Naive thymus-derived CD4-positive, alpha-beta T cell (primary cell): ENCODE data around the gene CLCNKB. TPM values are rescaled to one million over a fixed set of nuclear protein-coding genes. Genes with fewer than 3 reads are reported as not detected.

Experiments used
- ATAC-seq: fragments of 150-1000 bp; cut with Tn5 transposase; 2 replicates; pipeline ENCODE4 v1.10.0; 2021; ENCODE audit warnings: mild to moderate bottlenecking, moderate library complexity
- CTCF ChIA-PET: fragments of 350-600 bp; sonication (Branson Sonifier 250); formaldehyde crosslinking; loops from one replicate; lab custom pipeline; 2021; ENCODE audit warnings: antibody characterized with exemption; lab: Charles Lee
- POLR2A ChIA-PET: fragments of 350-600 bp; sonication (Branson Sonifier 250); formaldehyde crosslinking; loops from one replicate; lab custom pipeline; 2021; ENCODE audit warnings: antibody characterized with exemption, inconsistent platforms; lab: Charles Lee
- DNase-seq, 9 donors: peaks; one replicate each; pipeline versions ENCODE4 v3.0.0 to v3.0.0-alpha.2; 2020 to 2022; ENCODE audit warnings: mixed read lengths in 1 of 9
- H3K27ac ChIP-seq: one replicate; pipeline ENCODE4 v1.7.0; 2013; ENCODE audit warnings: mild to moderate bottlenecking, low read depth, low read length, moderate library complexity
- H3K27me3 ChIP-seq, 2 donors: one replicate each; pipeline ENCODE4 v1.7.0; 2013; ENCODE audit warnings: low read length in 2 of 2, mild to moderate bottlenecking in 2 of 2, moderate library complexity in 2 of 2; ENCODE audit not compliant: control insufficient read depth in 2 of 2, insufficient read depth in 2 of 2
- H3K36me3 ChIP-seq, 3 experiments: 1 replicate in 2 of 3; 2 replicates in 1 of 3; pipeline ENCODE4 v1.7.0; 2013; ENCODE audit warnings: low read length in 3 of 3, mild to moderate bottlenecking in 3 of 3, moderate library complexity in 1 of 3; ENCODE audit not compliant: insufficient read depth in 3 of 3, control insufficient read depth in 2 of 3
- H3K4me1 ChIP-seq, 2 donors: one replicate each; pipeline ENCODE4 v1.7.0; 2013; ENCODE audit warnings: low read length in 2 of 2, mild to moderate bottlenecking in 2 of 2, moderate library complexity in 1 of 2; ENCODE audit not compliant: control insufficient read depth in 2 of 2, insufficient read depth in 2 of 2
- H3K4me3 ChIP-seq: 2 replicates; pipeline ENCODE4 v1.7.0; 2013; ENCODE audit warnings: mild to moderate bottlenecking, low read length
- H3K9me3 ChIP-seq, 3 experiments: 1 replicate in 2 of 3; 2 replicates in 1 of 3; pipeline ENCODE4 v1.7.0; 2013; ENCODE audit warnings: low read length in 3 of 3; ENCODE audit not compliant: control insufficient read depth in 2 of 3
- H3K27ac Mint-ChIP-seq, 9 donors: one replicate each; pipeline ENCODE4 v1.8.0; 2020 to 2022; ENCODE audit warnings: mixed read lengths in 9 of 9, mild to moderate bottlenecking in 8 of 9, moderate library complexity in 5 of 9, inconsistent platforms in 2 of 9
- H3K27me3 Mint-ChIP-seq, 5 donors: one replicate each; pipeline ENCODE4 v1.8.0; 2021 to 2022; ENCODE audit warnings: mixed read lengths in 5 of 5, mild to moderate bottlenecking in 1 of 5
- H3K36me3 Mint-ChIP-seq, 5 donors: one replicate each; pipeline ENCODE4 v1.8.0; 2020 to 2022; ENCODE audit warnings: mixed read lengths in 5 of 5, mild to moderate bottlenecking in 3 of 5, inconsistent platforms in 1 of 5
- H3K4me1 Mint-ChIP-seq, 7 donors: one replicate each; pipeline ENCODE4 v1.8.0; 2020 to 2022; ENCODE audit warnings: mixed read lengths in 7 of 7, mild to moderate bottlenecking in 3 of 7, inconsistent platforms in 1 of 7
- H3K4me3 Mint-ChIP-seq, 10 donors: one replicate each; pipeline ENCODE4 v1.8.0; 2020 to 2022; ENCODE audit warnings: mild to moderate bottlenecking in 10 of 10, mixed read lengths in 10 of 10, moderate library complexity in 6 of 10, inconsistent platforms in 2 of 10
- H3K9me3 Mint-ChIP-seq, 11 donors: one replicate each; pipeline ENCODE4 v1.8.0; 2020 to 2022; ENCODE audit warnings: mixed read lengths in 11 of 11, mild to moderate bottlenecking in 4 of 11, inconsistent platforms in 1 of 11, moderate library complexity in 1 of 11
- intact Hi-C, 2 donors: fragments of 100-400 bp; cut with micrococcal nuclease; formaldehyde crosslinking; loops; one replicate each; pipeline ENCODE4 v1.15.1; 2023
- polyA plus RNA-seq, 2 donors: library from polyadenylated mRNA; unstranded; fragments of 300-500 nt; fragmentation: Illumina TruSeq; gene quantifications; one replicate each; pipeline ENCODE4 v1.2.3, GENCODE V29; 2021
- total RNA-seq, 6 experiments: library from RNA in 5 of 6; stranded (reverse) in 5 of 6; gene quantifications; 1 replicate in 5 of 6; 2 replicates in 1 of 6; pipeline ENCODE4 v1.2.3 and lab custom pipeline; 2021 to 2026

The CLCNKB gene
- total and polyA plus RNA-seq, 7 experiments from 2014 or later, result not detected

- H3K27me3 ChIP-seq, result no peaks in the 10 kb centered on the region
- ATAC-seq (no peak), DNase-seq (no peak)
- ChIA-PET CTCF (no interaction called here), POLR2A (no interaction called here)
- H3K36me3 ChIP-seq, result no peaks in the 10 kb centered on the region
- Mint-ChIP-seq H3K27ac (peak overlapping the region in 1 of 9 donors; percentile 33), H3K27me3 (peaks cover 0 to 11% (median 6%) of the 10 kb centered on the region in 5 donors), H3K4me1 (peaks cover 0 to 8% (median 0%) of the 10 kb centered on the region in 7 donors), H3K36me3 (no peaks in the 10 kb centered on the region), H3K9me3 (no peaks in the 10 kb centered on the region), H3K4me3 (no peak overlapping the region)
- no peaks in the 10 kb centered on the region for H3K9me3 ChIP-seq
- H3K27ac ChIP-seq, result no peak overlapping the region
- intact Hi-C loops, result no loop called here
- no peaks in the 10 kb centered on the region for H3K4me1 ChIP-seq
- no peak overlapping the region for H3K4me3 ChIP-seq
Observed at GRCh38 chr1:16094453-16095158, 51.0 kb downstream of the CLCNKB start.

- Histone ChIP-seq H3K4me3 (no peak overlapping the region), H3K36me3 (no peaks in the 10 kb centered on the region), H3K9me3 (no peaks in the 10 kb centered on the region), H3K27me3 (no peaks in the 10 kb centered on the region), H3K4me1 (no peaks in the 10 kb centered on the region), H3K27ac (no peak overlapping the region)
- ATAC-seq (no peak), DNase-seq (no peak)
- H3K9me3 Mint-ChIP-seq, result peaks cover 0 to 2% (median 0%) of the 10 kb centered on the region in 11 donors
- H3K36me3 Mint-ChIP-seq, result no peaks in the 10 kb centered on the region
- no peak overlapping the region for H3K4me3 Mint-ChIP-seq
- H3K27me3 Mint-ChIP-seq, result peaks cover 0 to 15% (median 6%) of the 10 kb centered on the region in 5 donors
- intact Hi-C loops, result no loop called here
- ChIA-PET POLR2A (no interaction called here), CTCF (no interaction called here)
- no peak overlapping the region for H3K27ac Mint-ChIP-seq
- peaks cover 0 to 5% (median 0%) of the 10 kb centered on the region in 7 donors for H3K4me1 Mint-ChIP-seq
Observed at GRCh38 chr1:16095447-16095846, 51.9 kb downstream of the CLCNKB start.

GRCh38 chr1:16099412-16099811 lies 55.8 kb downstream of the CLCNKB start:
- no peaks in the 10 kb centered on the region for H3K36me3 ChIP-seq
- DNase-seq (no peak), ATAC-seq (no peak)
- no peak overlapping the region for H3K27ac ChIP-seq
- no peaks in the 10 kb centered on the region for H3K4me1 ChIP-seq
- Mint-ChIP-seq H3K27ac (no peak overlapping the region), H3K27me3 (peaks cover 0 to 29% (median 6%) of the 10 kb centered on the region in 5 donors), H3K4me1 (peaks cover 0 to 5% (median 0%) of the 10 kb centered on the region in 7 donors), H3K9me3 (peaks cover 0 to 16% (median 4%) of the 10 kb centered on the region in 11 donors), H3K4me3 (no peak overlapping the region), H3K36me3 (peaks cover 0 to 3% (median 0%) of the 10 kb centered on the region in 5 donors)
- H3K27me3 ChIP-seq, result no peaks in the 10 kb centered on the region
- intact Hi-C loops, result no loop called here
- ChIA-PET POLR2A (no interaction called here), CTCF (no interaction called here)
- H3K9me3 ChIP-seq, result no peaks in the 10 kb centered on the region
- H3K4me3 ChIP-seq, result no peak overlapping the region

GRCh38 chr1:16101623-16102022 lies 58.0 kb downstream of the CLCNKB start:
- CTCF ChIA-PET, result no interaction called here

More at GRCh38 chr1:16101623-16102022, 58.0 kb downstream of the CLCNKB start:
- H3K27me3 ChIP-seq, result no peaks in the 10 kb centered on the region
- H3K27ac Mint-ChIP-seq, result peak overlapping the region in 1 of 9 donors; percentile 38
- peaks cover 0 to 17% (median 5%) of the 10 kb centered on the region in 11 donors for H3K9me3 Mint-ChIP-seq
- no peaks in the 10 kb centered on the region for H3K36me3 ChIP-seq
- H3K4me3 ChIP-seq, result no peak overlapping the region
- H3K36me3 Mint-ChIP-seq, result peaks cover 0 to 5% (median 3%) of the 10 kb centered on the region in 5 donors
- no peaks in the 10 kb centered on the region for H3K9me3 ChIP-seq
- no peaks in the 10 kb centered on the region for H3K4me1 ChIP-seq
- ATAC-seq, result no peak
- no peak overlapping the region for H3K27ac ChIP-seq
- peaks cover 0 to under 1% (median 0%) of the 10 kb centered on the region in 7 donors for H3K4me1 Mint-ChIP-seq
- POLR2A ChIA-PET, result no interaction called here
- DNase-seq, result no peak
- intact Hi-C loops, result no loop called here
- H3K4me3 Mint-ChIP-seq, result no peak overlapping the region
- H3K27me3 Mint-ChIP-seq, result peaks cover 0 to 38% (median under 1%) of the 10 kb centered on the region in 5 donors

Other genes with a start within 250 kb of the CLCNKB start
- 1 to 10 TPM in 3 of 5 experiments, under 1 TPM in 2; 0.69 to 1.9 (median 1.4) TPM for gene UQCRHL, start 236.1 kb upstream of the CLCNKB start, total RNA-seq
- gene UQCRHL, start 236.1 kb upstream of the CLCNKB start, polyA plus RNA-seq, result 1 to 10 TPM in 1 of 2 donors, under 1 TPM in 1; 0.43 to 1.1 TPM
- gene SPEN, start 196.1 kb upstream of the CLCNKB start, total RNA-seq, result 10 to 100 TPM; 72.1 to 92.1 (median 82.9) TPM
- 10 to 100 TPM; 10.1 to 46.7 TPM for gene SPEN, start 196.1 kb upstream of the CLCNKB start, polyA plus RNA-seq
- gene ZBTB17, start 67.7 kb upstream of the CLCNKB start, total RNA-seq, result 10 to 100 TPM; 47.3 to 85.1 (median 65.0) TPM
- gene ZBTB17, start 67.7 kb upstream of the CLCNKB start, polyA plus RNA-seq, result 10 to 100 TPM; 11.2 to 33.7 TPM
- not detected for gene SRARP, start 39.5 kb upstream of the CLCNKB start, total RNA-seq
- not detected for gene SRARP, start 39.5 kb upstream of the CLCNKB start, polyA plus RNA-seq
- gene HSPB7, start 25.7 kb upstream of the CLCNKB start, total RNA-seq, result not detected
- gene HSPB7, start 25.7 kb upstream of the CLCNKB start, polyA plus RNA-seq, result not detected
- gene CLCNKA, start 21.7 kb upstream of the CLCNKB start, total RNA-seq, result not detected
- not detected for gene CLCNKA, start 21.7 kb upstream of the CLCNKB start, polyA plus RNA-seq
- 1 to 10 TPM in 1 of 5 experiments, not detected in 4; 1.3 TPM for gene FAM131C, start 29.9 kb downstream of the CLCNKB start, total RNA-seq
- not detected for gene FAM131C, start 29.9 kb downstream of the CLCNKB start, polyA plus RNA-seq
- gene EPHA2, start 112.3 kb downstream of the CLCNKB start, total RNA-seq, result under 1 TPM in 2 of 5 experiments, not detected in 3; 0.59 to 0.61 TPM
- gene EPHA2, start 112.3 kb downstream of the CLCNKB start, polyA plus RNA-seq, result under 1 TPM in 1 of 2 donors, not detected in 1; 0.30 TPM
- 10 to 100 TPM in 3 of 5 experiments, 1 to 10 TPM in 2; 8.8 to 12.4 (median 10.5) TPM for gene ARHGEF19, start 168.9 kb downstream of the CLCNKB start, total RNA-seq
- gene ARHGEF19, start 168.9 kb downstream of the CLCNKB start, polyA plus RNA-seq, result 1 to 10 TPM; 5.1 to 9.0 TPM
- gene CPLANE2, start 193.4 kb downstream of the CLCNKB start, total RNA-seq, result 10 to 100 TPM in 2 of 5 experiments, 1 to 10 TPM in 3; 6.6 to 11.4 (median 8.8) TPM
- 1 to 10 TPM; 3.0 to 3.6 TPM for gene CPLANE2, start 193.4 kb downstream of the CLCNKB start, polyA plus RNA-seq